GM19193 (cell line): ENCODE results near the gene UEVLD.

ENCODE experiments used
- POLR2A ChIP-seq: IDR thresholded peaks from 4 replicates; pipeline ENCODE4 v1.6.1; 2011; ENCODE audit not compliant: insufficient read depth, insufficient read length; ENCODE audit errors: extremely low read depth

Gene UEVLD

GRCh38 chr11:18599739-18600230, 11.3 kb upstream of the UEVLD start, which contains the start of gene MISFA:
MISFA (plus strand) TSS chr11:18599789; CDS start chr11:18599929, 140 bp downstream.
- no peak for TF ChIP-seq POLR2A

- TF ChIP-seq POLR2A = no peak
Observed at GRCh38 chr11:18594999-18595749, 6.6 kb upstream of the UEVLD start.

GRCh38 chr11:18590571-18590970, 2.0 kb upstream of the UEVLD start:
- TF ChIP-seq POLR2A = no peak

- no peak for TF ChIP-seq POLR2A
Observed at GRCh38 chr11:18581825-18582224, 6.7 kb downstream of the UEVLD start.

- TF ChIP-seq POLR2A = no peak
Observed at GRCh38 chr11:18580113-18580766, 8.3 kb downstream of the UEVLD start.

- no peak for TF ChIP-seq POLR2A
Observed at GRCh38 chr11:18578975-18579598, 9.4 kb downstream of the UEVLD start.

GRCh38 chr11:18575361-18575760, 13.2 kb downstream of the UEVLD start:
- no peak for TF ChIP-seq POLR2A

- TF ChIP-seq POLR2A = no peak
Observed at GRCh38 chr11:18567081-18567480, 21.5 kb downstream of the UEVLD start.

- no peak for TF ChIP-seq POLR2A
Observed at GRCh38 chr11:18566406-18566805, 22.1 kb downstream of the UEVLD start.

- no peak for TF ChIP-seq POLR2A
Observed at GRCh38 chr11:18564149-18564548, 24.4 kb downstream of the UEVLD start.

GRCh38 chr11:18563090-18563730, 25.3 kb downstream of the UEVLD start:
- no peak for TF ChIP-seq POLR2A

GRCh38 chr11:18548001-18548400, 40.5 kb downstream of the UEVLD start:
- no peak for TF ChIP-seq POLR2A

GRCh38 chr11:18540207-18541009, 48.1 kb downstream of the UEVLD start:
- no peak for TF ChIP-seq POLR2A

- no peak for TF ChIP-seq POLR2A
Observed at GRCh38 chr11:18536209-18536608, 52.3 kb downstream of the UEVLD start.
